Measurements from ENCODE around the gene PARD3. TPM values are rescaled to one million over a fixed set of nuclear protein-coding genes. Genes with fewer than 3 reads are reported as not detected.

PARD3 gene
- total RNA-seq, 2 experiments from 2014 or later, result 1.3 to 1.9 TPM

GRCh38 chr10:34348917-34349485, 466.1 kb downstream of the PARD3 start:
- Mint-ChIP-seq H3K4me1 (no peaks in the 10 kb centered on the region), H3K4me3 (no peak overlapping the region), H3K27me3 (no peaks in the 10 kb centered on the region), H3K9me3 (no peaks in the 10 kb centered on the region), H3K27ac (no peak overlapping the region), H3K36me3 (no peaks in the 10 kb centered on the region)
- DNase-seq, result no peak

GRCh38 chr10:34348021-34348420, 467.1 kb downstream of the PARD3 start:
- Mint-ChIP-seq H3K36me3 (no peaks in the 10 kb centered on the region), H3K27ac (no peak overlapping the region), H3K27me3 (no peaks in the 10 kb centered on the region), H3K4me3 (no peak overlapping the region), H3K4me1 (no peaks in the 10 kb centered on the region), H3K9me3 (no peaks in the 10 kb centered on the region)
- no peak for DNase-seq

GRCh38 chr10:34347131-34347530, 468.0 kb downstream of the PARD3 start:
- no peaks in the 10 kb centered on the region for H3K9me3 Mint-ChIP-seq
- H3K4me3 Mint-ChIP-seq, result no peak overlapping the region
- H3K27me3 Mint-ChIP-seq, result no peaks in the 10 kb centered on the region
- DNase-seq, result no peak
- no peaks in the 10 kb centered on the region for H3K36me3 Mint-ChIP-seq
- H3K4me1 Mint-ChIP-seq, result no peaks in the 10 kb centered on the region
- no peak overlapping the region for H3K27ac Mint-ChIP-seq

- Mint-ChIP-seq H3K27ac (no peak overlapping the region), H3K4me3 (no peak overlapping the region), H3K4me1 (no peaks in the 10 kb centered on the region), H3K9me3 (no peaks in the 10 kb centered on the region), H3K27me3 (no peaks in the 10 kb centered on the region), H3K36me3 (no peaks in the 10 kb centered on the region)
- no peak for DNase-seq
Observed at GRCh38 chr10:34346516-34347100, 468.5 kb downstream of the PARD3 start.

- Mint-ChIP-seq H3K4me1 (no peaks in the 10 kb centered on the region), H3K27me3 (no peaks in the 10 kb centered on the region), H3K27ac (no peak overlapping the region), H3K36me3 (no peaks in the 10 kb centered on the region), H3K9me3 (no peaks in the 10 kb centered on the region), H3K4me3 (no peak overlapping the region)
- DNase-seq, result no peak
Observed at GRCh38 chr10:34345383-34345782, 469.7 kb downstream of the PARD3 start.

GRCh38 chr10:34343764-34344163, 471.3 kb downstream of the PARD3 start:
- Mint-ChIP-seq H3K27ac (no peak overlapping the region), H3K4me1 (no peaks in the 10 kb centered on the region), H3K9me3 (no peaks in the 10 kb centered on the region), H3K36me3 (no peaks in the 10 kb centered on the region), H3K27me3 (no peaks in the 10 kb centered on the region), H3K4me3 (no peak overlapping the region)
- no peak for DNase-seq

GRCh38 chr10:34341473-34341872, 473.6 kb downstream of the PARD3 start:
- no peak overlapping the region for H3K4me3 Mint-ChIP-seq
- H3K27ac Mint-ChIP-seq, result no peak overlapping the region
- H3K4me1 Mint-ChIP-seq, result no peaks in the 10 kb centered on the region
- H3K9me3 Mint-ChIP-seq, result no peaks in the 10 kb centered on the region
- H3K27me3 Mint-ChIP-seq, result no peaks in the 10 kb centered on the region
- DNase-seq, result no peak
- no peaks in the 10 kb centered on the region for H3K36me3 Mint-ChIP-seq

GRCh38 chr10:34340934-34341333, 474.2 kb downstream of the PARD3 start:
- no peak overlapping the region for H3K27ac Mint-ChIP-seq
- H3K4me1 Mint-ChIP-seq, result no peaks in the 10 kb centered on the region
- no peak for DNase-seq
- H3K27me3 Mint-ChIP-seq, result no peaks in the 10 kb centered on the region
- no peak overlapping the region for H3K4me3 Mint-ChIP-seq
- H3K36me3 Mint-ChIP-seq, result no peaks in the 10 kb centered on the region
- no peaks in the 10 kb centered on the region for H3K9me3 Mint-ChIP-seq

- H3K36me3 Mint-ChIP-seq, result no peaks in the 10 kb centered on the region
- H3K4me1 Mint-ChIP-seq, result no peaks in the 10 kb centered on the region
- no peaks in the 10 kb centered on the region for H3K9me3 Mint-ChIP-seq
- no peak overlapping the region for H3K4me3 Mint-ChIP-seq
- H3K27me3 Mint-ChIP-seq, result no peaks in the 10 kb centered on the region
- DNase-seq, result no peak
- H3K27ac Mint-ChIP-seq, result peak overlapping the region; percentile 19
Observed at GRCh38 chr10:34339816-34340553, 475.1 kb downstream of the PARD3 start.

GRCh38 chr10:34337917-34338316, 477.2 kb downstream of the PARD3 start:
- Mint-ChIP-seq H3K27me3 (no peaks in the 10 kb centered on the region), H3K9me3 (no peaks in the 10 kb centered on the region), H3K27ac (no peak overlapping the region), H3K36me3 (no peaks in the 10 kb centered on the region), H3K4me3 (no peak overlapping the region), H3K4me1 (no peaks in the 10 kb centered on the region)
- DNase-seq, result no peak

GRCh38 chr10:34335960-34336690, 479.0 kb downstream of the PARD3 start:
- no peaks in the 10 kb centered on the region for H3K9me3 Mint-ChIP-seq
- H3K4me1 Mint-ChIP-seq, result no peaks in the 10 kb centered on the region

GRCh38 chr10:34334908-34335307, 480.2 kb downstream of the PARD3 start:
- no peak overlapping the region for H3K4me3 Mint-ChIP-seq
- no peaks in the 10 kb centered on the region for H3K9me3 Mint-ChIP-seq
- H3K4me1 Mint-ChIP-seq, result no peaks in the 10 kb centered on the region
- no peak overlapping the region for H3K27ac Mint-ChIP-seq
- H3K27me3 Mint-ChIP-seq, result no peaks in the 10 kb centered on the region
- no peaks in the 10 kb centered on the region for H3K36me3 Mint-ChIP-seq
- no peak for DNase-seq

More at GRCh38 chr10:34335960-34336690, 479.0 kb downstream of the PARD3 start:
- no peak overlapping the region for H3K4me3 Mint-ChIP-seq
- no peaks in the 10 kb centered on the region for H3K36me3 Mint-ChIP-seq
- H3K27ac Mint-ChIP-seq, result no peak overlapping the region
- no peaks in the 10 kb centered on the region for H3K27me3 Mint-ChIP-seq
- no peak for DNase-seq

GRCh38 chr10:34333513-34333912, 481.6 kb downstream of the PARD3 start:
- Mint-ChIP-seq H3K4me3 (no peak overlapping the region), H3K27me3 (no peaks in the 10 kb centered on the region), H3K27ac (no peak overlapping the region), H3K9me3 (no peaks in the 10 kb centered on the region), H3K4me1 (no peaks in the 10 kb centered on the region), H3K36me3 (no peaks in the 10 kb centered on the region)
- DNase-seq, result no peak

GRCh38 chr10:34327184-34327583, 487.9 kb downstream of the PARD3 start:
- H3K27me3 Mint-ChIP-seq, result peaks cover 3% of the 10 kb centered on the region

GRCh38 chr10:34323192-34323591, 491.9 kb downstream of the PARD3 start:
- H3K4me1 Mint-ChIP-seq, result no peaks in the 10 kb centered on the region

More at GRCh38 chr10:34327184-34327583, 487.9 kb downstream of the PARD3 start:
- H3K36me3 Mint-ChIP-seq, result no peaks in the 10 kb centered on the region
- H3K9me3 Mint-ChIP-seq, result no peaks in the 10 kb centered on the region
- H3K4me3 Mint-ChIP-seq, result no peak overlapping the region
- no peaks in the 10 kb centered on the region for H3K4me1 Mint-ChIP-seq
- DNase-seq, result no peak
- no peak overlapping the region for H3K27ac Mint-ChIP-seq

More at GRCh38 chr10:34323192-34323591, 491.9 kb downstream of the PARD3 start:
- no peaks in the 10 kb centered on the region for H3K9me3 Mint-ChIP-seq
- DNase-seq, result no peak
- H3K27me3 Mint-ChIP-seq, result peaks cover 3% of the 10 kb centered on the region
- H3K4me3 Mint-ChIP-seq, result no peak overlapping the region
- no peak overlapping the region for H3K27ac Mint-ChIP-seq
- H3K36me3 Mint-ChIP-seq, result no peaks in the 10 kb centered on the region
